Choroid plexus epithelial cell (primary cell): Measurements from ENCODE around the gene C2CD2L.

Source experiments
- DNase-seq: peaks from one replicate; pipeline ENCODE4 v3.0.0-alpha.2; 2010; ENCODE audit warnings: low read depth
- H3K4me3 ChIP-seq: 2 replicates; pipeline ENCODE4 v1.5.1; 2011; ENCODE audit warnings: low read depth, mild to moderate bottlenecking, control low read depth, low read length, moderate library complexity
- TF ChIP-seq, protein P1 (sequence below): conservative IDR thresholded peaks from 2 replicates; pipeline ENCODE4 v1.5.1; 2011; ENCODE audit warnings: low read depth, mild to moderate bottlenecking, control low read depth, inconsistent platforms, low read length, moderate library complexity

Gene C2CD2L

DNA sequence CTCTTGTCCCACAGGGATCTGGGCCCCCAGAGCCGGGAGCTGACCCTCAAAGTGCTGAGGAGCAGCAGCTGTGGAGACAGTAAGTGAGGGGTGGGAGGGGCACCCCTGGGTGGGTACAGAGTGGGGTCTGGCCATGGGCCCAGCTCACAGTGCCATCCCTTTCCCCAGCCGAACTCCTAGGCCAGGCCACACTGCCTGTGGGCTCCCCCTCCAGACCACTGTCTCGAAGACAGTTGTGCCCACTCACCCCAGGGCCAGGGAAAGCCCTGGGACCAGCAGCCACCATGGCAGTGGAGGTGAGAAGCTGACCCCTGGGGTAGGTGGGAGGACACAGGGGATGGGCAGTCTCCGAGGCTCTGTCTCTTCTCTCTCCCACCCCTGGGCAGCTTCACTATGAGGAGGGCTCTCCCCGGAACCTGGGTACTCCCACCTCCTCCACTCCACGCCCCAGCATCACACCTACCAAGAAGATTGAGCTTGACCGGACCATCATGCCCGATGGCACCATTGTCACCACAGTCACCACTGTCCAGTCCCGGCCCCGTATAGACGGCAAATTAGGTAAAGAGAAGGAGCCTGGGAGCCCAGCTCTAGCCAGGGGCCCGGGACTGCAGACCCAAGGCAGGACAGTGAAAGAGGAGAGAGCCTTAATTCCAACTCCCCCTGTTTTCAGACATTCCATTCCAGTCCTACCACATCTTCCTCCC is 5.3 kb downstream of the C2CD2L start:
- no peak for DNase-seq
- no peak overlapping the region for H3K4me3 ChIP-seq
- TF ChIP-seq, protein P1, sequence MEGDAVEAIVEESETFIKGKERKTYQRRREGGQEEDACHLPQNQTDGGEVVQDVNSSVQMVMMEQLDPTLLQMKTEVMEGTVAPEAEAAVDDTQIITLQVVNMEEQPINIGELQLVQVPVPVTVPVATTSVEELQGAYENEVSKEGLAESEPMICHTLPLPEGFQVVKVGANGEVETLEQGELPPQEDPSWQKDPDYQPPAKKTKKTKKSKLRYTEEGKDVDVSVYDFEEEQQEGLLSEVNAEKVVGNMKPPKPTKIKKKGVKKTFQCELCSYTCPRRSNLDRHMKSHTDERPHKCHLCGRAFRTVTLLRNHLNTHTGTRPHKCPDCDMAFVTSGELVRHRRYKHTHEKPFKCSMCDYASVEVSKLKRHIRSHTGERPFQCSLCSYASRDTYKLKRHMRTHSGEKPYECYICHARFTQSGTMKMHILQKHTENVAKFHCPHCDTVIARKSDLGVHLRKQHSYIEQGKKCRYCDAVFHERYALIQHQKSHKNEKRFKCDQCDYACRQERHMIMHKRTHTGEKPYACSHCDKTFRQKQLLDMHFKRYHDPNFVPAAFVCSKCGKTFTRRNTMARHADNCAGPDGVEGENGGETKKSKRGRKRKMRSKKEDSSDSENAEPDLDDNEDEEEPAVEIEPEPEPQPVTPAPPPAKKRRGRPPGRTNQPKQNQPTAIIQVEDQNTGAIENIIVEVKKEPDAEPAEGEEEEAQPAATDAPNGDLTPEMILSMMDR, result no peak

DNA sequence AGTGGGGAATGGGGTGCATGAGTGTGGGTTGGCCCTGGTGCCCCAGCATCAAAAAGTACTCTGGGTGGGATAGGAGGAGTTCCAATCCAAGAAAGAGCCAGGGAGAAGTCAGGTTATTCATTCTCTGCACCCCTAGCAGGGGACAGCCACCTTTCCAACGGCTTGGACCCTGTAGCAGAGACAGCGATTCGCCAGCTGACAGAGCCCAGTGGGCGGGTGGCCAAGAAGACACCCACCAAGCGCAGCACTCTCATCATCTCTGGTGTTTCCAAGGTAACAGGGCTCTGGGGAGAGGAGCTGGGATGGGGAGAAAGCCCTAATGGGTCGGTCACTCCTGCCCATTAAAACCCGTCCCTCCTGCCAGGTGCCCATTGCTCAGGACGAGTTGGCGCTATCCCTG is 6.6 kb downstream of the C2CD2L start:
- no peak overlapping the region for H3K4me3 ChIP-seq
- TF ChIP-seq, protein P1, result no peak
- no peak for DNase-seq

DNA sequence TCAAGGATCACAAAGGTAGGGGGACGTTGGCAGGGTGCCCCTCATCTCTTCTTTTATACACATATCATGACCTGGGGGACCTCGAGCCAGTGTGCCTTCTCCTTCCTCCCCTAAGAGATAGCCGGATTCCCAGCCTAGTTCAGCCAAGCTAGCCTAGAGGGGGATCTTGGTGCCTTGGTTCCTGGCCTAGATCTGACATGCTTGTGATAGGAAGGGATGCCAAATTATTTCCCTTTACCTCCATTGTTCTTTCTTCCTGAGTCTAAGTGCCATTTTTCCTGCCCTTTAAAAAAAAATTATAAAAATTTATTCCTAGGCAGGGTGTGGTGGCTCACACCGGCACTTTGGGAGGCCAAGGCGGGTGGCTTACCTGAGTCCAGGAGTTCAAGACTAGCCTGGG is 7.2 kb downstream of the C2CD2L start:
- H3K4me3 ChIP-seq, result no peak overlapping the region
- no peak for DNase-seq
- TF ChIP-seq, protein P1, result no peak

DNA sequence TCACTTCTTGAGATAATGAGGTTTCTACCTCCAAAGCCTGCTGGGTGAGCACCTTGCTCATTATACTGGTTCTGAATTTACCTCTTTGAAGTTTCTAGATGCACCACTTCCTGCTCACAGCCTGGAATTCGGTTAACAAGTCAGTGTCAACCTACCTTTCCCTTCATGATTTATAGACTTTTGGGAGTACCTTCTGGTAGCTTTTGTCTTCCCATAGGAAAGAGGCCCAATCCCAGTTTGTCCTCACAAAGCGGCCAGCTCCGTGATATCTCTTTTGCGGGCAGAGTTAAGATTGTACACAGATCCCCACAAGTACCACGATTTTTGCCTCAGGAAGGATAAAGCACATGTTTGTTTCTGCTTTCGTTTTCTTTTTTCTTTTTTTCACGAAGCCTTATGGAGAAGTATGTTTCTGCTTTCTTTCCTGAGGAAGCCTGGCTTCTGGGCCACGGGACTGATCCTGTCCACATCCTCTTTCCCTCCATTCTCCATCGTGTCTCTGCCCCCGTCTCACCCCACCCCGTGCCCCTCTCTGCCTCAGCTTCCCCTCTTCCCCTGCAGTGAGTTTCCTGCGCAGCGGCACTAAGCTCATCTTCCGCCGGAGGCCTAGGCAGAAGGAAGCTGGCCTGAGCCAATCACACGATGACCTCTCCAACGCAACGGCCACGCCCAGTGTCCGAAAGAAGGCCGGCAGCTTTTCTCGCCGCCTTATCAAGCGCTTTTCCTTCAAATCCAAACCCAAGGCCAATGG is 8.5 kb downstream of the C2CD2L start:
- DNase-seq, result no peak
- TF ChIP-seq, protein P1, result no peak
- H3K4me3 ChIP-seq, result no peak overlapping the region

DNA sequence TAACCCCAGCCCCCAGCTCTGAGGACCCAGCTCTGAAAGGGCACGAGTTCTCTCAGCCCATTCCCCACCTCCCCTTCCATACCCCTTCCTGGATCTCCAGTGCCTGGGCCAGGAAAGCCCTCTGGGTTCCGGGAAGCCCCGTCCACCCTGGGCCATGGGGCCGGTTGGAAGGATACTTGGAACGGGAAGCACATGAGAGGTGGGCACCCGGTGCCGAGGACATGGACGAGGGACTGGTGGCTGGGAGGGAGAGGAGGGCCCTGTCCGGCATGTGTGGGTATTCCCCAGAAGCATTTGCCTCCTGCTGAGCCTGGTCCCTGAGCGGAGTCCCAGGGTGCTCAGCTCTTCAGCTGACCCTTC is 9.1 kb downstream of the C2CD2L start:
- no peak for DNase-seq
- TF ChIP-seq, protein P1, result no peak
- H3K4me3 ChIP-seq, result no peak overlapping the region

DNA sequence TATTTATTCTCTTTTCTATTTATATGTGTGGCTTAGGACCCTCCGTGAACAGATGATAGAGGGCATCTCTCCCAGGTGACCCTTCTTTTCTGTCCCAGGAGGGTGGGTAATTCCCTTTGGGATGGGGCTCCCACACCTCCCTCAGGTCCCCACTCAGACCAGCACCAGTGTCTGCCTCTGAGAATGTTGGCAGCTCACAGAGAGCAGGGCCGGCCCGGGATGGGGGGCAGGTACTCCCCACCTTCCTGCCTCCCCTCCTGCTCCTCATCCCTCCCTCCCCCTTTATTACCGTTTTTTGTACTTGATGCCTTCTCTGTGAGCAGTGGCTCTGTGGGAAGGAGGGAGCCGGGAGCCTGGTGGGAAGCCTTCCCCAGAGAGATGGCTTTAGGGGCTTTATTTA is 9.5 kb downstream of the C2CD2L start:
- no peak overlapping the region for H3K4me3 ChIP-seq
- TF ChIP-seq, protein P1, result no peak
- no peak for DNase-seq

DNA sequence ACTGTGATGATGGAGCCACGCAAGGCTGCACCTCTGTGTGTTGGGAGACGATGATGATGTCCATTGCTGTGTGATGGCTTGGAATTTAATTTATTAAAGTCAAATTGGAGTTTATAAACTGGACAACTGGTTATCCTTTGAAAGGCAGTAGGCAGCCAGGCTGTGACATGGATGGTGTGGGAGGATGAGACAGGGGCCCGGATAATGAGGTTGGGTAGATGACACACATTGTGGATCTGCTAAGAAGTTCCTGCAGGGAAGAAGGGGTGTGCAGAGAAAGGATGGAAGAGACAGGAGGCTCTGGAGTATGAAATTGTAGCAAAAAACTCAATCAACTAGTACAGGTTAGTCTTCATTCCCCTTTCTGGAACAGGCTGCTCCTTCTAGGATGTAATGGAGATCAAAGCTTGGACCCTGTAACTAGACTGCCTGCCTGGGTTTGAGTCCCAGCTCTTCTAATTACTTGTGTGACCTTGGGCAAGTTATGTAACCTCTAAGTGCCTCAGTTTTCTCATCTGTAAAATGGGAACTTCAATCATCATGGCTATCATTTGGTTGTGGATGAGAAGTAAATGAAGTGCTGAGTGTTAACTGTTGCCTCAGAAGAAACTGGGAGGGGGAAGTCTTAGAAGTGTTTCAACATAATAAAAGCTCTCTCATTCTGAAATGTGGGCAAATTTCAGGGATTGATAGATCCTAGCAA is 10.0 kb downstream of the C2CD2L start:
- DNase-seq, result no peak
- no peak overlapping the region for H3K4me3 ChIP-seq
- TF ChIP-seq, protein P1, result no peak
